CD4-positive, CD25-positive, alpha-beta regulatory T cell (primary cell): ENCODE results near the gene LRRC59. TPM values are rescaled to one million over a fixed set of nuclear protein-coding genes. Genes with fewer than 3 reads are reported as not detected.
"Not testable (repeated sequence)": the region's sequence is repeated elsewhere in the genome, so short reads cannot be mapped to it uniquely, and the experiment has no call there.

Source experiments
- ATAC-seq, 2 donors: fragments of 150-1000 bp; cut with Tn5 transposase; one replicate each; pipeline ENCODE4 v1.10.0; 2021; ENCODE audit warnings: low read depth in 2 of 2, moderate number of reproducible peaks in 2 of 2, moderate library complexity in 1 of 2
- DNase-seq, 3 donors: peaks; one replicate each; pipeline versions ENCODE4 v3.0.0 to v3.0.0-alpha.2; 2012 to 2022; ENCODE audit warnings: mixed read lengths in 1 of 3
- H3K27ac ChIP-seq: one replicate; pipeline ENCODE4 v1.7.0; 2013; ENCODE audit warnings: mild to moderate bottlenecking, low read length; ENCODE audit not compliant: insufficient read depth, poor library complexity, severe bottlenecking
- H3K27me3 ChIP-seq: one replicate; pipeline ENCODE4 v1.7.0; 2013; ENCODE audit warnings: low read length; ENCODE audit not compliant: control insufficient read depth, insufficient read depth
- H3K36me3 ChIP-seq: one replicate; pipeline ENCODE4 v1.7.0; 2013; ENCODE audit warnings: mild to moderate bottlenecking, low read length, moderate library complexity; ENCODE audit not compliant: control insufficient read depth, insufficient read depth
- H3K4me1 ChIP-seq: 2 replicates; pipeline ENCODE4 v1.7.0; 2013; ENCODE audit warnings: mild to moderate bottlenecking, low read length; ENCODE audit not compliant: insufficient read depth, control insufficient read depth, poor library complexity, severe bottlenecking
- H3K4me3 ChIP-seq: one replicate; pipeline ENCODE4 v1.7.0; 2013; ENCODE audit warnings: low read depth, mild to moderate bottlenecking, low read length, moderate library complexity
- H3K9me3 ChIP-seq, 2 experiments: 1 replicate in 1 of 2; 2 replicates in 1 of 2; pipeline ENCODE4 v1.7.0; 2013; ENCODE audit warnings: low read length in 2 of 2, mild to moderate bottlenecking in 1 of 2, moderate library complexity in 1 of 2; ENCODE audit not compliant: control insufficient read depth in 2 of 2
- H3K27ac Mint-ChIP-seq, 3 donors: one replicate each; pipeline ENCODE4 v1.8.0; 2020 to 2022; ENCODE audit warnings: mild to moderate bottlenecking in 3 of 3, mixed read lengths in 3 of 3, moderate library complexity in 2 of 3
- H3K27me3 Mint-ChIP-seq: one replicate; pipeline ENCODE4 v1.8.0; 2022; ENCODE audit warnings: mild to moderate bottlenecking, mixed read lengths
- H3K36me3 Mint-ChIP-seq: one replicate; pipeline ENCODE4 v1.8.0; 2020; ENCODE audit warnings: mixed read lengths
- H3K4me1 Mint-ChIP-seq, 4 donors: one replicate each; pipeline ENCODE4 v1.8.0; 2020 to 2022; ENCODE audit warnings: mixed read lengths in 4 of 4, mild to moderate bottlenecking in 1 of 4
- H3K4me3 Mint-ChIP-seq, 4 donors: one replicate each; pipeline ENCODE4 v1.8.0; 2020 to 2022; ENCODE audit warnings: mild to moderate bottlenecking in 4 of 4, mixed read lengths in 4 of 4, moderate library complexity in 3 of 4
- H3K9me3 Mint-ChIP-seq, 7 donors: one replicate each; pipeline ENCODE4 v1.8.0; 2020 to 2022; ENCODE audit warnings: mixed read lengths in 7 of 7, mild to moderate bottlenecking in 3 of 7, moderate library complexity in 2 of 7
- polyA plus RNA-seq, 4 donors: library from polyadenylated mRNA; unstranded; fragments of 300-500 nt; fragmentation: Illumina TruSeq; gene quantifications; one replicate each; pipeline ENCODE4 v1.2.3, GENCODE V29; 2021
- total RNA-seq: library from RNA; stranded (reverse); gene quantifications from one replicate; pipeline ENCODE4 v1.2.3, GENCODE V29; 2022

LRRC59 gene
- total and polyA plus RNA-seq, 5 donors from 2014 or later: 17.2 to 49.9 (median 21.2) TPM

- H3K4me3 ChIP-seq: no peak overlapping the region
- Mint-ChIP-seq H3K4me3 (no peak overlapping the region), H3K27ac (no peak overlapping the region), H3K27me3 (peaks cover 32% of the 10 kb centered on the region), H3K36me3 (no peaks in the 10 kb centered on the region), H3K4me1 (no peaks in the 10 kb centered on the region), H3K9me3 (peaks cover 0 to 1% (median 0%) of the 10 kb centered on the region in 7 donors)
- DNase-seq (no peak), ATAC-seq (no peak)
- peaks cover 3% of the 10 kb centered on the region for H3K27me3 ChIP-seq
- H3K27ac ChIP-seq: no peak overlapping the region
- no peaks in the 10 kb centered on the region for H3K36me3 ChIP-seq
- H3K9me3 ChIP-seq: no peaks in the 10 kb centered on the region
- H3K4me1 ChIP-seq: no peaks in the 10 kb centered on the region
Measured at GRCh38 chr17:50406578-50406977, 9.3 kb upstream of the LRRC59 start.

- not testable (repeated sequence) for H3K9me3 ChIP-seq, H3K4me1 Mint-ChIP-seq, ATAC-seq, H3K27ac Mint-ChIP-seq, DNase-seq, H3K36me3 Mint-ChIP-seq, H3K4me3 Mint-ChIP-seq, H3K36me3 ChIP-seq, H3K4me3 ChIP-seq, H3K27me3 ChIP-seq, H3K27ac ChIP-seq, H3K4me1 ChIP-seq, H3K9me3 Mint-ChIP-seq
- peaks cover 37% of the 10 kb centered on the region for H3K27me3 Mint-ChIP-seq
Measured at GRCh38 chr17:50405351-50405750, 8.0 kb upstream of the LRRC59 start.

GRCh38 chr17:50399591-50399990, 2.3 kb upstream of the LRRC59 start:
- peaks cover 27% of the 10 kb centered on the region for H3K4me1 ChIP-seq
- not testable (repeated sequence) for H3K27ac ChIP-seq, H3K9me3 ChIP-seq, H3K36me3 Mint-ChIP-seq, H3K9me3 Mint-ChIP-seq, H3K4me3 ChIP-seq, DNase-seq, H3K36me3 ChIP-seq, H3K27ac Mint-ChIP-seq, ATAC-seq, H3K27me3 ChIP-seq
- H3K4me3 Mint-ChIP-seq: peak overlapping the region in 2 of 4 donors; percentile 20 to 77
- peaks cover 18% of the 10 kb centered on the region for H3K27me3 Mint-ChIP-seq
- H3K4me1 Mint-ChIP-seq: peaks cover 10 to 26% (median 15%) of the 10 kb centered on the region in 4 donors

- Histone ChIP-seq H3K4me1 (peaks cover 27% of the 10 kb centered on the region), H3K36me3 (peaks cover 13% of the 10 kb centered on the region)
- H3K9me3 ChIP-seq, H3K4me3 ChIP-seq, H3K9me3 Mint-ChIP-seq, H3K27ac Mint-ChIP-seq, H3K27ac ChIP-seq, H3K27me3 ChIP-seq, H3K27me3 Mint-ChIP-seq, ATAC-seq, DNase-seq: not testable (repeated sequence)
- Mint-ChIP-seq H3K36me3 (peaks cover 15% of the 10 kb centered on the region), H3K4me1 (peaks cover 10 to 34% (median 19%) of the 10 kb centered on the region in 4 donors), H3K4me3 (peak overlapping the region; percentile 52 to 96 (median 72))
Measured at GRCh38 chr17:50398672-50399071, 1.3 kb upstream of the LRRC59 start.

GRCh38 chr17:50397919-50398285, 579 bp upstream of the LRRC59 start:
- H3K4me3 Mint-ChIP-seq: peak overlapping the region; percentile 80 to 96 (median 87)
- no peaks in the 10 kb centered on the region for H3K9me3 ChIP-seq
- no peak for DNase-seq
- H3K27ac ChIP-seq: no peak overlapping the region
- peaks cover 10 to 40% (median 22%) of the 10 kb centered on the region in 4 donors for H3K4me1 Mint-ChIP-seq
- peaks cover 27% of the 10 kb centered on the region for H3K4me1 ChIP-seq
- no peaks in the 10 kb centered on the region for H3K9me3 Mint-ChIP-seq
- no peak for ATAC-seq
- H3K36me3 ChIP-seq: peaks cover 21% of the 10 kb centered on the region
- H3K36me3 Mint-ChIP-seq: peaks cover 22% of the 10 kb centered on the region
- H3K27me3 ChIP-seq: no peaks in the 10 kb centered on the region
- peak overlapping the region; percentile 77 to 93 (median 88) for H3K27ac Mint-ChIP-seq
- H3K27me3 Mint-ChIP-seq: peaks cover 9% of the 10 kb centered on the region
- peak overlapping the region; percentile 60 for H3K4me3 ChIP-seq

GRCh38 chr17:50396261-50397110, 837 bp downstream of the LRRC59 start:
- peak overlapping the region; percentile 82 to 99 (median 94) for H3K4me3 Mint-ChIP-seq
- H3K9me3 Mint-ChIP-seq: no peaks in the 10 kb centered on the region
- Histone ChIP-seq H3K27me3 (no peaks in the 10 kb centered on the region), H3K9me3 (no peaks in the 10 kb centered on the region), H3K4me1 (peaks cover 27% of the 10 kb centered on the region), H3K36me3 (peaks cover 35% of the 10 kb centered on the region), H3K4me3 (peak overlapping the region; percentile 64), H3K27ac (peak overlapping the region; percentile 80)
- H3K27me3 Mint-ChIP-seq: peaks cover 5% of the 10 kb centered on the region
- peaks cover 26% of the 10 kb centered on the region for H3K36me3 Mint-ChIP-seq
- peak overlapping the region in 2 of 3 donors; percentile 93 to 97 for H3K27ac Mint-ChIP-seq
- peaks cover 10 to 40% (median 22%) of the 10 kb centered on the region in 4 donors for H3K4me1 Mint-ChIP-seq
- no peak for ATAC-seq
- DNase-seq: no peak

- DNase-seq (no peak), ATAC-seq (no peak)
- Mint-ChIP-seq H3K27ac (peak overlapping the region in 1 of 3 donors; percentile 65), H3K9me3 (no peaks in the 10 kb centered on the region), H3K27me3 (no peaks in the 10 kb centered on the region), H3K4me1 (peaks cover 10 to 40% (median 22%) of the 10 kb centered on the region in 4 donors), H3K36me3 (peaks cover 30% of the 10 kb centered on the region), H3K4me3 (peak overlapping the region in 3 of 4 donors; percentile 68 to 82 (median 73))
- H3K27ac ChIP-seq: no peak overlapping the region
- no peaks in the 10 kb centered on the region for H3K9me3 ChIP-seq
- H3K27me3 ChIP-seq: no peaks in the 10 kb centered on the region
- peaks cover 51% of the 10 kb centered on the region for H3K36me3 ChIP-seq
- H3K4me1 ChIP-seq: peaks cover 27% of the 10 kb centered on the region
- H3K4me3 ChIP-seq: no peak overlapping the region
Measured at GRCh38 chr17:50394711-50395110, 2.6 kb downstream of the LRRC59 start.

- H3K27me3 ChIP-seq: no peaks in the 10 kb centered on the region
- ATAC-seq: no peak
- H3K4me1 ChIP-seq: peaks cover 27% of the 10 kb centered on the region
- H3K36me3 ChIP-seq: peaks cover 60% of the 10 kb centered on the region
- no peaks in the 10 kb centered on the region for H3K9me3 ChIP-seq
- peaks cover 32% of the 10 kb centered on the region for H3K36me3 Mint-ChIP-seq
- H3K27me3 Mint-ChIP-seq: no peaks in the 10 kb centered on the region
- peaks cover 14 to 42% (median 24%) of the 10 kb centered on the region in 4 donors for H3K4me1 Mint-ChIP-seq
- H3K4me3 Mint-ChIP-seq: peak overlapping the region in 2 of 4 donors; percentile 1 to 37
- H3K4me3 ChIP-seq: no peak overlapping the region
- DNase-seq: no peak
- H3K9me3 Mint-ChIP-seq: no peaks in the 10 kb centered on the region
- no peak overlapping the region for H3K27ac Mint-ChIP-seq
- H3K27ac ChIP-seq: no peak overlapping the region
Measured at GRCh38 chr17:50393700-50394099, 3.6 kb downstream of the LRRC59 start.
